ENCODE data around the gene OR10J5. TPM values are rescaled to one million over a fixed set of nuclear protein-coding genes. Genes with fewer than 3 reads are reported as not detected.
A peak's percentile ranks its signal among the peaks of the same experiment; 100 is the strongest.
"Not testable (repeated sequence)": the region's sequence is repeated elsewhere in the genome, so short reads cannot be mapped to it uniquely, and the experiment has no call there.

Gene OR10J5
- polyA plus RNA-seq, result not detected

GRCh38 chr1:159535907-159536306 lies at the start of gene OR10J5:
OR10J5 (minus strand) TSS chr1:159536007; CDS start chr1:159536007, 0 bp downstream.
- H3K4me1 Mint-ChIP-seq, result no peaks in the 10 kb centered on the region
- no peak within 1 kb of the TSS for H3K27ac Mint-ChIP-seq
- H3K27me3 Mint-ChIP-seq, result peaks cover 8% of the 10 kb centered on the region
- H3K9me3 Mint-ChIP-seq, result peaks cover 0 to 4% (median 2%) of the 10 kb centered on the region in 3 donors
- peak within 1 kb of the TSS in 1 of 4 donors; percentile 18 for H3K4me3 Mint-ChIP-seq
- peaks cover 2% of the 10 kb centered on the region for H3K36me3 Mint-ChIP-seq

GRCh38 chr1:159584536-159584935 lies 48.7 kb upstream of the OR10J5 start:
- Mint-ChIP-seq H3K4me3 (no peak overlapping the region), H3K4me1 (no peaks in the 10 kb centered on the region), H3K27me3 (peaks cover 10% of the 10 kb centered on the region), H3K36me3 (peaks cover 2% of the 10 kb centered on the region), H3K27ac (no peak overlapping the region), H3K9me3 (peaks cover 0 to 5% (median 0%) of the 10 kb centered on the region in 3 donors)

GRCh38 chr1:159581422-159581821 lies 45.6 kb upstream of the OR10J5 start:
- Mint-ChIP-seq H3K4me1 (no peaks in the 10 kb centered on the region), H3K36me3 (peaks cover 2% of the 10 kb centered on the region), H3K27me3 (peaks cover 16% of the 10 kb centered on the region), H3K4me3 (no peak overlapping the region), H3K9me3 (peaks cover 0 to 5% (median 0%) of the 10 kb centered on the region in 3 donors), H3K27ac (no peak overlapping the region)

GRCh38 chr1:159580340-159580739 lies 44.5 kb upstream of the OR10J5 start:
- Mint-ChIP-seq H3K9me3 (peaks cover 0 to 5% (median 0%) of the 10 kb centered on the region in 3 donors), H3K27me3 (peaks cover 18% of the 10 kb centered on the region), H3K4me3 (no peak overlapping the region), H3K27ac (no peak overlapping the region), H3K36me3 (peaks cover 2% of the 10 kb centered on the region), H3K4me1 (no peaks in the 10 kb centered on the region)

- Mint-ChIP-seq H3K27ac (no peak overlapping the region), H3K4me3 (no peak overlapping the region), H3K9me3 (no peaks in the 10 kb centered on the region), H3K4me1 (no peaks in the 10 kb centered on the region), H3K27me3 (peaks cover 20% of the 10 kb centered on the region), H3K36me3 (peaks cover 5% of the 10 kb centered on the region)
Measured at GRCh38 chr1:159577446-159577845, 41.6 kb upstream of the OR10J5 start.

GRCh38 chr1:159562680-159563079 lies 26.9 kb upstream of the OR10J5 start:
- Mint-ChIP-seq H3K27ac (no peak overlapping the region), H3K27me3 (peaks cover 5% of the 10 kb centered on the region), H3K9me3 (peaks cover 0 to 6% (median 3%) of the 10 kb centered on the region in 3 donors), H3K4me3 (no peak overlapping the region), H3K36me3 (no peaks in the 10 kb centered on the region), H3K4me1 (no peaks in the 10 kb centered on the region)

GRCh38 chr1:159561497-159561896 lies 25.7 kb upstream of the OR10J5 start:
- no peak overlapping the region for H3K4me3 Mint-ChIP-seq
- no peak overlapping the region for H3K27ac Mint-ChIP-seq
- peaks cover 0 to 6% (median 3%) of the 10 kb centered on the region in 3 donors for H3K9me3 Mint-ChIP-seq
- no peaks in the 10 kb centered on the region for H3K36me3 Mint-ChIP-seq
- no peaks in the 10 kb centered on the region for H3K4me1 Mint-ChIP-seq
- peaks cover 5% of the 10 kb centered on the region for H3K27me3 Mint-ChIP-seq

- peaks cover 0 to 7% (median 3%) of the 10 kb centered on the region in 3 donors for H3K9me3 Mint-ChIP-seq
- H3K27ac Mint-ChIP-seq, result no peak overlapping the region
- peaks cover 5% of the 10 kb centered on the region for H3K27me3 Mint-ChIP-seq
- H3K4me3 Mint-ChIP-seq, result no peak overlapping the region
- peaks cover 2% of the 10 kb centered on the region for H3K36me3 Mint-ChIP-seq
- H3K4me1 Mint-ChIP-seq, result no peaks in the 10 kb centered on the region
Measured at GRCh38 chr1:159560599-159560998, 24.8 kb upstream of the OR10J5 start.

- H3K27me3 Mint-ChIP-seq, result peaks cover 4% of the 10 kb centered on the region
Measured at GRCh38 chr1:159556931-159557369, 21.1 kb upstream of the OR10J5 start.

GRCh38 chr1:159554696-159555095 lies 18.9 kb upstream of the OR10J5 start:
- Mint-ChIP-seq H3K27me3 (peaks cover 7% of the 10 kb centered on the region), H3K36me3 (peaks cover 2% of the 10 kb centered on the region), H3K9me3 (peaks cover 0 to 1% (median 0%) of the 10 kb centered on the region in 3 donors), H3K4me1 (no peaks in the 10 kb centered on the region), H3K27ac (no peak overlapping the region), H3K4me3 (no peak overlapping the region)

More at GRCh38 chr1:159556931-159557369, 21.1 kb upstream of the OR10J5 start:
- no peaks in the 10 kb centered on the region for H3K4me1 Mint-ChIP-seq
- no peak overlapping the region for H3K27ac Mint-ChIP-seq
- peaks cover 0 to 5% (median 0%) of the 10 kb centered on the region in 3 donors for H3K9me3 Mint-ChIP-seq
- peaks cover 2% of the 10 kb centered on the region for H3K36me3 Mint-ChIP-seq
- H3K4me3 Mint-ChIP-seq, result no peak overlapping the region

GRCh38 chr1:159554261-159554660 lies 18.5 kb upstream of the OR10J5 start:
- Mint-ChIP-seq H3K9me3 (peaks cover 0 to 1% (median 0%) of the 10 kb centered on the region in 3 donors), H3K4me3 (no peak overlapping the region), H3K27me3 (peaks cover 7% of the 10 kb centered on the region)

GRCh38 chr1:159548126-159548525 lies 12.3 kb upstream of the OR10J5 start:
- Mint-ChIP-seq H3K27ac (no peak overlapping the region), H3K27me3 (peaks cover 7% of the 10 kb centered on the region), H3K9me3 (peaks cover 0 to 1% (median 0%) of the 10 kb centered on the region in 3 donors), H3K4me1 (no peaks in the 10 kb centered on the region), H3K36me3 (no peaks in the 10 kb centered on the region), H3K4me3 (no peak overlapping the region)

More at GRCh38 chr1:159554261-159554660, 18.5 kb upstream of the OR10J5 start:
- no peak overlapping the region for H3K27ac Mint-ChIP-seq
- H3K4me1 Mint-ChIP-seq, result no peaks in the 10 kb centered on the region
- peaks cover 2% of the 10 kb centered on the region for H3K36me3 Mint-ChIP-seq

GRCh38 chr1:159532922-159533321 lies 2.9 kb downstream of the OR10J5 start:
- H3K36me3 Mint-ChIP-seq, result no peaks in the 10 kb centered on the region
- no peak overlapping the region for H3K4me3 Mint-ChIP-seq
- no peaks in the 10 kb centered on the region for H3K4me1 Mint-ChIP-seq

GRCh38 chr1:159524792-159525191 lies 11.0 kb downstream of the OR10J5 start:
- H3K27ac Mint-ChIP-seq, H3K4me3 Mint-ChIP-seq, H3K27me3 Mint-ChIP-seq, H3K4me1 Mint-ChIP-seq, H3K36me3 Mint-ChIP-seq: not testable (repeated sequence)
- H3K9me3 Mint-ChIP-seq, result peaks cover 4 to 16% (median 9%) of the 10 kb centered on the region in 3 donors

More at GRCh38 chr1:159532922-159533321, 2.9 kb downstream of the OR10J5 start:
- Mint-ChIP-seq H3K9me3 (peaks cover 3 to 5% (median 4%) of the 10 kb centered on the region in 3 donors), H3K27me3 (peaks cover 6% of the 10 kb centered on the region), H3K27ac (no peak overlapping the region)

GRCh38 chr1:159510229-159510541 lies 25.6 kb downstream of the OR10J5 start:
- Mint-ChIP-seq H3K9me3 (peaks cover 7 to 10% (median 7%) of the 10 kb centered on the region in 3 donors), H3K4me3 (no peak overlapping the region)

GRCh38 chr1:159509440-159510228 lies 26.2 kb downstream of the OR10J5 start:
- Mint-ChIP-seq H3K27ac (no peak overlapping the region), H3K4me1 (peaks cover 0 to 1% (median 0%) of the 10 kb centered on the region in 3 donors), H3K36me3 (no peaks in the 10 kb centered on the region), H3K9me3 (peaks cover 7 to 10% (median 7%) of the 10 kb centered on the region in 3 donors), H3K4me3 (no peak overlapping the region), H3K27me3 (peaks cover 3% of the 10 kb centered on the region)

More at GRCh38 chr1:159510229-159510541, 25.6 kb downstream of the OR10J5 start:
- Mint-ChIP-seq H3K27ac (no peak overlapping the region), H3K36me3 (no peaks in the 10 kb centered on the region), H3K27me3 (peaks cover 3% of the 10 kb centered on the region), H3K4me1 (peaks cover 0 to 1% (median 0%) of the 10 kb centered on the region in 3 donors)
